HG02623 (cell line): Measurements from ENCODE around the gene AMIGO2.
"Not testable (repeated sequence)": the region's sequence is repeated elsewhere in the genome, so short reads cannot be mapped to it uniquely, and the experiment has no call there.

Experiments
- ATAC-seq: cut with Tn5 transposase; IDR thresholded peaks from one replicate; pipeline ENCODE4 v1.9.1; 2021; ENCODE audit warnings: moderate library complexity; ENCODE audit not compliant: unreplicated experiment

AMIGO2 gene, protein sequence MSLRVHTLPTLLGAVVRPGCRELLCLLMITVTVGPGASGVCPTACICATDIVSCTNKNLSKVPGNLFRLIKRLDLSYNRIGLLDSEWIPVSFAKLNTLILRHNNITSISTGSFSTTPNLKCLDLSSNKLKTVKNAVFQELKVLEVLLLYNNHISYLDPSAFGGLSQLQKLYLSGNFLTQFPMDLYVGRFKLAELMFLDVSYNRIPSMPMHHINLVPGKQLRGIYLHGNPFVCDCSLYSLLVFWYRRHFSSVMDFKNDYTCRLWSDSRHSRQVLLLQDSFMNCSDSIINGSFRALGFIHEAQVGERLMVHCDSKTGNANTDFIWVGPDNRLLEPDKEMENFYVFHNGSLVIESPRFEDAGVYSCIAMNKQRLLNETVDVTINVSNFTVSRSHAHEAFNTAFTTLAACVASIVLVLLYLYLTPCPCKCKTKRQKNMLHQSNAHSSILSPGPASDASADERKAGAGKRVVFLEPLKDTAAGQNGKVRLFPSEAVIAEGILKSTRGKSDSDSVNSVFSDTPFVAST

DNA sequence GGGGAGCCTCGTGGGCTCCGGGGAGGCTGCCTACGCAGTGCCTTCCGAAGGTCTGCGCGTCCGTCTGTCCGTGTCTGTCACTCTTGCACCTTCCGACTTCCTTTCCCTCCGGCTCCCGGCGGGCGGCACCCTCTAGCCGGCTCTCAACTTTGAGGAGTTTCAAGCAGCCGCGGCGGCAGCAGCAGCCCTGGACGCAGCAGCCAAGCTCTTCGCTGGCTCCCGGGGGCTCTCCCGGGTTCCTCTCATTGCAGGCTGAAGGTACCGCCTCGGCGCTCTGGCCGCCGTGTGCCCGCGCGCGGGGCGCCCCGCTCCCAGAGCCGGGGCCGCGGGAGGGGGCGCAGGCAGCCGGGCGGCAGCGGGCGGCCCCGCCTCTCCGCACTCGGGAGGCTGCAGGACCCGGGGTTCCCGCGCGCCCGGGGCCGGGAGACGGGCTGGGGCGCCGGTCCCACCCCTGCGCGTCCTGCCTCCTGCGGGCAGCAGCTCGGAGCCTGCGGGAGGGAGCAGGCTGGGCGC, at the start of gene AMIGO2, which contains the start of gene PCED1B:
AMIGO2 (minus strand) TSS at position 492 of the 513 bp plus-strand sequence. CDS start 957 bp downstream, outside the sequence.
PCED1B (plus strand) TSS at position 154 of the 513 bp plus-strand sequence. CDS start 155,443 bp downstream, outside the sequence.
- peak; percentile 63 for ATAC-seq

DNA sequence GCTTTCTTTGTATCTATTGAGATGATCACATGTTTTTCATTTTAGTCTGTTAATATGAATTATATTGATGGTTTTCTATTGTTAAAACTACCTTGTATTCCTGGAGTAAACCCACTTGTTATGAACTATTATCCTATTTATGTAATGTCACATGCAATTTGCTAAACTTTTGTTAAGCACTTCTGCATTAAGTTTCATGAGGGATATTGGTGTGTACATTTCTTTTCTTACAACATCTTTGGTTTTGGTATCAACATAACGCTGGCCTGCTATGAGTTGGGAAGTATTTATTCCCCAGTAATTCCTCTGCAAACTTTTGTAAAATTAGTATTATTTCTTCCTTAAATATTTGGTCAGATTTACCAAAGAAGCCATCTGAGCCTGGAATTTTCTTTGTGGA, 46.5 kb upstream of the AMIGO2 start:
- no peak for ATAC-seq

DNA sequence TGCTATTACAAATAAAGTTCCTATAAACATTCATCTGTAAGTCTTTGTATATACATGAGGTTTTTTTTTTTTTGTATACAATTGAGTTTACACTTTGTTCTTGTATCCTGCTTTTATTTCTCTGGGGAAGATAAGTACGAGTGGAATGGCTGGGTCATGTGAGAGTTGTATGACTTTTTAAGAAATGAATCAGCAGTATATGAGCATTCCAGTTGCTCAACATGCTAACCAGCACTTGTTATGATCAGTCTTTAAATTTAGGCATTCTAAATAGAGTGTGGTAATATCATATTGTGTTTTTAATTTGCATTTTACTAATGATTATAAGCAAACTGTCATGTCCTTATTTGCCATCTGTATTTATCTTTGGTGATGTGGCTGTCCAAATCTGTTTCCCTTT, 44.7 kb upstream of the AMIGO2 start:
- no peak for ATAC-seq

DNA sequence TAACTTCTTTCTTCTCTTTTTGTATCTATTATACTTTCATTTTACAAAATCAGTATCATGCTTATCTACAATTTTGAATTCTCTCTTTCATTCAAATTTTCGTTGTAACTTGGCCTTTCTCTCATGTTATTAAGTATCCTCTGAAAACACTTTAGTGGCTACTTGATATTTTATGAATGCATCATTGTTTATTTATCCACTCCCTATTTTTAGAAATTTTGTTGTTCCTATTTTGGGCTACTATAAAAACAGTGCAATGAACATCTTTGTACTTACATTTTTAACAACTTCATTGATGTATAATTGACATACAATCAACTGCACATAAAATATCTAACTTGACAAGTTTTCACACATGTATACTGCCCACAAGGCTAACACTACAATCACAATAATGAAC, 44.0 kb upstream of the AMIGO2 start:
- ATAC-seq: no peak

DNA sequence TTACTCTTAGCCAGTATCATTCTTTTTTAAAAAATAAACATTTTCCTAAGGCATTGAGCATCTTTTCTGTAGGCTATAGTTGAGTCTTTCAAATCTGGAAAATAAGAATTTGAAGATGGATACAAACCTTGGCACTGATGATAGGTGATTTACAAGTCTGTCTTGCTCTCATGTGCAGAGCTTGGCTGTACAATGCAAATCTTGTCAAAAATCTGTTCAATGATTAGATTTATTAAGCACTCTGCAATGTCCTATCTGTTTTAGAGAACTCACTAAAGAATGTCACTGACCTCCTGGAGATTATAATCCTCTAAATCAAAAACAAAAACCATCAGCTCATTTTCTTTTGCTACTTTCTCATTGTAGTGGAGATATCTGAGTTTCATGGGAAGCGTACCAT, 42.8 kb upstream of the AMIGO2 start:
- ATAC-seq: no peak

DNA sequence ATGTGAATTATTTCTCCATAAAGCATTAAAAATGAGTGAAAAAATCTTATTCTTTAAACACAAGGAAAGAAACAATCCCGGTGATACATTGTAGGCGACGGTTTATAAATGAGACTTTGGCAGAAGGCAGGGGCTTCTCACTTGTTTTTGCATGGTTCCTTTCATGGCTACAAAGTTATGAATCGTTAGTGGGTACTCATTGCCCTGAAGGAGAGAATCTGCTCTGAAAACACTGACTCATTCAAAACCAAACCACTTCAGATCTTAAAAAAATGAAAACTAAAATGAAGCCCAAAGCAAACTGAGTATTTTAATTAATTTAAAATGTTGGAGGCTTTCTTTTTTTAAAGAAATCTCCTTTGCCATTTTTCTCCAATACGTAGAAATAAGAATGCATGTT, 41.4 kb upstream of the AMIGO2 start:
- no peak for ATAC-seq

DNA sequence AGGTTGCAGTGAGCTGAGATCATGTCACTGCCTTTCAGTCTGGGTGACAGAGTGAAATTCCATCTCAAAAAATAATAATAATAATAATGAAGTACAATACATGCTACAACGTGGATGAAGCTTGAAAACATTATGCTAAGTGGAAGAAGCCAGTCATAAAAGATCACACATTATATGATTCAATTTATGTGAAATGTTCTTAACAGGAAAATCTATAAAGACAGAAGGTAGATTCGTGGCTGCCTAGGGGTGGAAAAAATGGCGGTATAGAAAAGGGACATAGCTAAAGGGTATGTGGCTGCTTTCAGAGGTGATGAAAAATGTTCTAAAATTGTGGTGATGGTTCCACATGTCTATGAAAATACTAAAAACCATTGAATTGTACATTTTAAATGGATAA, 41.0 kb upstream of the AMIGO2 start:
- no peak for ATAC-seq

DNA sequence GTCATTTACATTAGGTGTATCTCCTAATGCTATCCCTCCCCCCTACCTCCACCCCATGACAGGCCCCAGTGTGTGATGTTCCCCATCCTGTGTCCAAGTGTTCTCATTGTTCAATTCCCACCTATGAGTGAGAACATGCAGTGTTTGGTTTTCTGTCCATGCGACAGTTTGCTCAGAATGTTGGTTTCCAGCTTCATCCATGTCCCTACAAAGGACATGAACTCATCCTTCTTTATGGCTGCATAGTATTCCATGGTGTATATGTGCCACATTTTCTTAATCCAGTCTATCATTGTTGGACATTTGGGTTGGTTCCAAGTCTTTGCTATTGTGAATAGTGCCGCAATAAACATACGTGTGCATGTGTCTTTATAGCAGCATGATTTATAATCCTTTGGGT, 37.5 kb upstream of the AMIGO2 start:
- not testable (repeated sequence) for ATAC-seq

DNA sequence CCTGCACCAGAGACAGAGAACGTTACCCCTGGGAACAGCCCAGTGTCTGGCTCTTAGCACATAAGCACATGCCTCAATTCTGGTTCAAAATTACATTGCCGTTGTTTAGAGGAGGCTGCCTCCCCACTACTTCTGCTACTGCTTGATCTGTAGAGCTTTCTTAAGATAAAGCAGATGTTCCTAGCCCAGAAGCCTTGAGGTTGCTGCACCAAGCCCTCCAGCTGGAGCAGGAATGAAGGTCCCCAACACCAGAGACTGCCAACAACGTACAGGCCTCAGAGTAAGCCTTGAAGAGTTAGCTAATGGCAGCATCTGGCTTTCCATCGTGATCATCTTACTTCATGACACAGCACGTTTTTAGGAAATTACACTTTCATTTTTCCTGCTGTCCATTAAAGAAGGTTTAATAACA, 34.7 kb upstream of the AMIGO2 start:
- no peak for ATAC-seq

DNA sequence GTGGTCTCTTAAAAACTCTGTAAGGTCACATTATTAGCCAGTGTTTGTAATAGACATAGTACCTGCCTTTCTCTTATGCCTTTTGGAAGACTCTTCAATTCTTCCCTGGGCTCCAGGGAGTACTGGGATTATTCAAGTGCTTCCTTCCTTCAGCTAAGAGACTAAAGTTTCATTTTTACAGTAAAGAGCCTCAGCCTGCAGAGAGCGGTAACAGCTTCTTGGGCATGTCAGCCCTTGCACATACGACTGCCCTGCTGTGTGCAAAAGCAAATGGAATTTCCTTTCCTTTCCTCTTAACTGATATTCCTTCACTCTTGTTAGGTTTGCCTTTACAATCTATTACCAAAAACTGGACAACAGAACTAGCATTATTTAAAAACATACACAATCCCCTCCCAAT, 32.9 kb upstream of the AMIGO2 start:
- ATAC-seq: no peak

DNA sequence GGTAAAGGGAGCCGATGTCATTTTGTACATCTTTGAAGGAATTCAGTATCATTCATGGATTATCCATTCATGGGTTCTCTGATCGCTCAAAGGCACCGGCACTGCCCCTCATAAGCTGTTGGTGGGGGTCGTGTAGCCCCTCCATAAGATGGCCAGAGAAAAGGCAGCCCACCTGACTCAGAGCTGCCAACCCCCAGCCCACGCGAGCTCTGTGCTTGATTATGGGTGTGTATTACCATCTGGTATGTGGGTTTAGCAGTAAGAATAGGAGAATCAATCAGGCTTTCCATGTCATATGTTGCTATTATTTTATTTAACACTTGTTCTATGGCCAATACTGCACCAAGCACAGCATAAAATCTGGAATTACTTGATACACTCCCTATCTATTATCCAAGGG, 32.1 kb upstream of the AMIGO2 start:
- no peak for ATAC-seq

DNA sequence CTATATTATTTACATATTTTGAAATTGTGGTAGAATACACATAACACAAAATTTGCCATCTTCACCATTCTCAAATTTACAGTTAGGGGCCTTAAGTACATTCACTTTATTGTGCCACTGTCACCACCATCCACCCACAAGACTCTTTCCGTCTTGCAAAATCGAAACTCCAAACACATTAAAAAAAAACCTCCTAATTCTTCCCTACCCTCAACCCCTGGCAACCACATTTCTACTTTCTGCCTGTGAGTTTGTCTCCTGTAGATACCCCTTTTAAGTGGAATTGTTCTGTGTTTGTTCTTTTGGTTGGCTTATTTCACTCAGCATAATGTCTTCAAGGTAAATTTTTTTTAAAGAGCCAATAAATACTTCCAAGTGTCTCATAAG, 31.6 kb upstream of the AMIGO2 start:
- ATAC-seq: no peak

DNA sequence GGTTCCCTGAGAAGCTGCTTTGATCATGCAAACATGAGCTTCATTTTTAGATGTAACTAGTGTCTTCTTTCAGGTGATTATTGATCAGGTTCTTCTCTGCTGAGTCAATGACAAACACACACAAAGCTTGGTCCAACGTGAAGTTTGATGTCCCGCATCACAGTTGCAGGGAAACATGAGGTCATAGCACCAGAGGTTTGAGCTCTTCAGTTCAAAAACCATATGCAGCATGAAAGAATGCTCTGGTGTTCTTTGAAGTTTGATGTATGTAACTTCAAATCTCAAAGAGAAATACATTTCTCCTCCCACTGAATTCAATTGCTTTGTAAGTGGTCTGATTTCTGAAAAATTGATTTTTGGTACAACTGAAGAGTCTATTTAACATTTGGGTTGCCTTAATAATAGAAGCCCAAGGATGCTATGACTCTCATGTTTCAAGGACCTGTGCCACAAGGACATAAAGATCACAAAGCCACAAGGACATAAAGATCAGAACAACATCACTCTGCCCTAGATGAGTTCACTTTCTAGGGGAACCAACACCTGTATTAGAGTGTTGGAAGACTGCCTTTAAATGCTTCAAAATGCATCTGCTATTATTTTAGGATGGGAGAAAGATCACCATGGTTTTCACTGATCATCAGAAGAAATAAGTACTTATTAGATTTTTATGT, 31.1 kb upstream of the AMIGO2 start:
- no peak for ATAC-seq

DNA sequence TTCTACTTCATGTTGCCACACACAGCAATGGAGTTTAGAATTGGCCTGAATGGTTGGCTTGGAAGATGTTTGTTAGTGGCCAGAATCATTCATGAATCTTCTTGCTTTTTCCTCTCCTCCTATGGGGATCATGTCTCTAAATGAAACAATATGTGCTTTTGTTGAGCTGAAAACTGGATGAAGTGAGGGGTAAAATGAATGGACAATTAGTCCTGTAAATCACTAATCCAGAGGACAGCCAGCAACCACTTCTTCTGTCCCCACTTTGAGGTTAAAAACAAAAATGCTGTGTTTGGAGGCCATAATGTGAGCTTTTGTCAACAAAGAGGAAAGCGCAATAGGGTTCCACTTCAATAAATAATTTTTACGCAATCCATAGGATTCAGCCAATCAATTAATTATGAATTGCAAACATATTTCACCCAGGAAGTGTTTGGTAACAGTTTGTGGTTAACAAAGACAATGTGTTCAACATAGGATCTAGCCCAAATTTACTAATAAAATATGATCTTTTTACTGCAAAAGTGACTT, 30.3 kb upstream of the AMIGO2 start:
- no peak for ATAC-seq

DNA sequence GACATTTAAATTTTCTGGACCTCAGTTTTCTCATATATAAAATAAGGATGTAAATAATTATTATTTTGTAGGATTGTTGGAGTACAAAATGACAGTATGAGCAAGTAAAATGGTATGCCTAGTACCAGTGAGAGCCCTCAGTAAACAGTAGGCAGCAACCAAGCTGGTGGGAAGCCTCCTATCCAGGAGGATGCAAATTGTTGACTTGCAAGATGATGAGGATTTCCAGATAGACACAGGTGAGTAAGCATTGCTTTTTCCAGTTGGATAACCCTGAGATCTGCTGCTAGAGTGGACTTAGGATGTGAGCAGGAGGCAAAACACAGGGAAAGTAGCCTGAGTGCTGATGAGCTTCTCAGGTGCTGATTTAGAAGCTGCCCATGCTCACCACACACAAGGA, 28.2 kb upstream of the AMIGO2 start:
- ATAC-seq: no peak

DNA sequence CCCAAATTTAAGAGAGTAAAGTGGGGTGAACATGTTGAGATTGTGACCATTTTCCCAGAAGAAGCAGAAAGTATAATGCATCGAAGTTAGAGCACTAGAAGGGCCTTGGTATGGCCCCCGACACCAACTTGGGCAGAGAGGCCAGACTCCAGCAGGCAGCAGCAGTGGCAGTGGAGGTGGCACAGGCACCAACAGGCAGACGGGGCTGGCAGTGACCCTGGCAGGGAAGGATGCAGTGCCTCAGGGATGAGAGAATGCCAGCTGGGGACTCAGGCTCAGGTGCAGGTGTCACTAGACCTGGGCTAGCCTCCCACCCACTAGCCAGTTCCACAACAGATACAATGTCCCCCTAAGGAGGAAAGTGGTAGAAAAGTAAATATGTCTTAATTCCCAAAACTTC, 27.7 kb upstream of the AMIGO2 start:
- no peak for ATAC-seq

DNA sequence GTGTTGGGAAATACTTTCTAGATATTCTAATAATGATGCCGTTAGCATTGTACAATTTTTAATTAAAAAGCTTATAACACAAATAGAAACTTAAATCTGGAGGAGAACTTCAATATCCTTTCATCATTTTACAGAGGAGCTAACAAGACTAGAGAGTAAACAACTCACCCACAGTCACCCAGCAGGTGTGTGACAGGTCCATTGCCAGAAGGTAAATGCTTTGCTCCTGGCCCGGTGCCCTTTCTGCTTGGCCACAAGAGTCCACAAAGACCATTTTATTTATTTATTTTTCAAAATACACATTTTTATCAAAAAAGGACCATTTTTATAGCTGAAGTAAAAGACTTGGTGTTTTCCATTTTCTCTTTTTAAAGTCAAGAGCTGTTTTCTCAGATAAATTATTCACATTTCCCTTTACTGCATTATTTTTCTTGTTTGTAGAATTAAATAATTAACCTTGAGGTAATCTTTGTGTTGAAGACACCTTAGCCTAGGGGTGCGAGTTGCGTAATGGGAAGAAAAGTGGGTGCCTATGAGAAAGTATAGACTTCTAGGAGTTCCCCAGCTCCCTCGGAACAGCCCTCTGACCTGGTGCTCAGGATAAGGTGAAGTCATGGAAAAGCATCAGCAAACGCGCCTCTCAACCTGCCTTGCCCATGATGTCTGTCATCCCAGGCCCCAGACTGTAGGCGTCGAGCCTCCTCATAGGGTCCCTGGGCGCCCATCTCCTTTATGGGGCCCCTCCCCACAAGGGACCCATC, 26.3 kb upstream of the AMIGO2 start:
- ATAC-seq: no peak

DNA sequence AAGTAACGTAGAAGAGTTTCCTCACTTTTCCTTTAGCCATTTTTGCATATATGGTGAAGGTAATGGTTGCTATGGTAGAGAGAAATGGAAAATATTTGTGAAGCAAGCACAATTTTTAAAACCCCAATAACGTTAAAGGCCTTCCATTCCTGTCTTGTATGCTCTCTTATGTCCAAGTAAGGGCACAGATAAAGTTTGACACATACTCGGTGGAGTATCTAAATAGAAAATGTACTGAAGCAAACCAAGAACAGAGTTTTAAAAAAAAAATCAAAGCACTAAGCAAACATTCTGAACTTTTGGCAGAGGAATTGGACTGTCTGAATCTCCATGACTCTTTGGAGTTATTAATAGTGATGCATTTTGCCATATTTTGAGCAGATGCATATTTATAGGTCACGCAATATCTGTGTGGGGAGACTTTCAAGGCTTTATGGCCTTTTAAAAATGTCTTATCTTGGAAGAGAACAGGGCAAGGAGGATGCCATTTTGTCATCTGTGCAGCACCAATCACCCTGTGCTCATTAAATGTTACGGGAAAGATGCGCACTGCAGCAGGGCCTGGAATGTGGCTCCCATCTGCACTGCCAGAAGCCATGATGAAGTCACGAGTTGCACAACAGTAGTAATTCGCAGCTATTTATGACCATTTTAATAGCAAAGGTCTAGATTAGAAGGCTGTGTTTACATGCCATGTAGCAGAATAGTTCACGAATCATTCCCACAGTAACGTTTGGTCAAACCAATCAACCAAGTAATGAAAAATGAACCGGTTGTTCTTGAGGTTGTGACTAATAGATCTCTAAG, 23.3 kb upstream of the AMIGO2 start:
- no peak for ATAC-seq

DNA sequence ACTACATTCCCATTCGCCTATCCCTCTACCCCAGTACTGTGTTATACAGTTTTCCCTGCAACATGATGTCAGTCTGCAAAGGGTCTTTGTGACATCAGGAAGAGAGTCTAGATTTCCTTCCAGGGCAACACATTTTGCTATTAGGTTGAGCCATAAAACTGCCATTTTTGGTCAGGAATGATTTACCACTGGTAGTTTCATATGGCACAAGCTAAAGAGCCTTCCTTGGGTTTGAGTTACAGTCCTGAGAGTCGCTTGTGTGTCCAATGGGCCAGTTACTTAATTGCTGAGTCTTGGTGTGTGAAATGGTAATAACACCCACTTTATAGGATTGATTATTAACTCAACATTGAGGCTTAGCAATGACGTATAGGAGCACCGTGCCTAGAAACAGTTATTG, 22.6 kb upstream of the AMIGO2 start:
- no peak for ATAC-seq

DNA sequence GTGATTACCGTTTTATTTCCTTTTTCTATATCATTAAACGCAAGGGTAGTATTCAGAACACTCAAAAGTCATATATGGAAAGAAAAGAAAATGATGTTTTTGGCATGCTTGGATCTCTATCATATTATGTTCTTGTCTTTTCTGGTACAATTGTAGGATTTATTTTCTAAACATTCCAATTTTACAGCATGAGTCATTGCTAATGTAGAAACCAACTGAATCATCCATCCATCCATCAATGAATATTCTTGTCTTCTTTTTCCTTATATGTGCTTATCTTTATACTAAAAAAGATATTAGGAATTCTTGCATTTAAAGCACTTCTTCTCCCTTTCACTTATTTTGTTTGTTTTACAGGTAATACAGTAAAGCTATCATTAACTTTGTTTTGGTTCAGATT, 20.4 kb upstream of the AMIGO2 start:
- no peak for ATAC-seq
